Neural cell (in vitro differentiated cells): ENCODE measurements around the gene CYP3A5. TPM values are rescaled to one million over a fixed set of nuclear protein-coding genes. Genes with fewer than 3 reads are reported as not detected.

ENCODE experiments used
- H2AFZ ChIP-seq: fragments of 200-600, 300-800 bp; sonication (generic), shearing (Covaris generic); 2 replicates; pipeline ENCODE4 v1.6.0; 2014; ENCODE audit warnings: low read depth, mild to moderate bottlenecking, antibody characterized with exemption, low read length, moderate library complexity
- H3F3A ChIP-seq: fragments of 200-600 bp; shearing (Covaris generic); 2 replicates; pipeline ENCODE4 v1.6.1; 2016; ENCODE audit warnings: mild to moderate bottlenecking, moderate library complexity, mixed read lengths, antibody characterized with exemption, low read length; ENCODE audit not compliant: insufficient read depth, poor library complexity, severe bottlenecking
- H3K27ac ChIP-seq: fragments of 200-600, 300-800 bp; sonication (generic), shearing (Covaris generic); 2 replicates; pipeline ENCODE4 v1.5.1; 2014; ENCODE audit warnings: mild to moderate bottlenecking, low read length, moderate library complexity
- H3K27me3 ChIP-seq: fragments of 300-800, 200-600 bp; sonication (generic), shearing (Covaris generic); 2 replicates; pipeline ENCODE4 v1.6.0; 2014; ENCODE audit warnings: mild to moderate bottlenecking, low read depth, low read length, moderate library complexity; ENCODE audit not compliant: insufficient read depth
- H3K36me3 ChIP-seq: fragments of 300-800, 200-600 bp; sonication (generic), shearing (Covaris generic); 2 replicates; pipeline ENCODE4 v1.5.1; 2014; ENCODE audit warnings: mild to moderate bottlenecking, antibody characterized with exemption, low read length, moderate library complexity; ENCODE audit not compliant: insufficient read depth
- H3K4me2 ChIP-seq: fragments of 300-800, 200-600 bp; sonication (generic), shearing (Covaris generic); 2 replicates; pipeline ENCODE4 v1.6.0; 2014; ENCODE audit warnings: mild to moderate bottlenecking, low read length
- H3K4me3 ChIP-seq: fragments of 300-800, 200-600 bp; sonication (generic), shearing (Covaris generic); 2 replicates; pipeline ENCODE4 v1.5.1; 2014; ENCODE audit warnings: mild to moderate bottlenecking, low read length, moderate library complexity
- H3K79me2 ChIP-seq: fragments of 200-600 bp; shearing (Covaris generic); replicated peaks from 2 replicates; pipeline ENCODE4 v1.6.0; 2014; ENCODE audit warnings: mild to moderate bottlenecking, low read length, moderate library complexity; ENCODE audit not compliant: insufficient read depth
- H3K9ac ChIP-seq: fragments of 300-800, 200-600 bp; sonication (generic), shearing (Covaris generic); 2 replicates; pipeline ENCODE4 v1.6.1; 2016; ENCODE audit warnings: mild to moderate bottlenecking, low read length, mixed read lengths
- H3K9me2 ChIP-seq: fragments of 200-600 bp; shearing (Covaris generic); 2 replicates; pipeline ENCODE4 v1.6.1; 2016; ENCODE audit warnings: mild to moderate bottlenecking, low read length, mixed read lengths; ENCODE audit not compliant: insufficient read depth
- H3K9me3 ChIP-seq: fragments of 200-600, 300-800 bp; sonication (generic), shearing (Covaris generic); 2 replicates; pipeline ENCODE4 v1.6.1; 2016; ENCODE audit warnings: mild to moderate bottlenecking, mixed run types, low read length, moderate library complexity, mixed read lengths
- H4K20me1 ChIP-seq: fragments of 200-600 bp; shearing (Covaris generic); 2 replicates; pipeline ENCODE4 v1.6.1; 2016; ENCODE audit warnings: mild to moderate bottlenecking, mixed run types; ENCODE audit not compliant: insufficient read depth
- EP300 ChIP-seq: fragments of 450-650 bp; conservative IDR thresholded peaks from 2 replicates; pipeline ENCODE4 v1.6.1; 2014; ENCODE audit warnings: antibody characterized with exemption, mild to moderate bottlenecking, moderate library complexity; ENCODE audit not compliant: poor library complexity, severe bottlenecking
- EZH2 ChIP-seq: fragments of 200-600, 300-800 bp; shearing (Covaris generic), sonication (generic); IDR thresholded peaks from 2 replicates; pipeline ENCODE4 v1.6.1; 2014; ENCODE audit warnings: antibody characterized with exemption, low read length, borderline replicate concordance, mild to moderate bottlenecking; ENCODE audit not compliant: insufficient read depth, poor library complexity, severe bottlenecking
- MXI1 ChIP-seq: fragments of 450-650 bp; conservative IDR thresholded peaks from 2 replicates; pipeline ENCODE4 v1.6.1; 2014; ENCODE audit warnings: antibody characterized with exemption, mild to moderate bottlenecking; ENCODE audit not compliant: poor library complexity, severe bottlenecking
- POLR2AphosphoS5 ChIP-seq: IDR thresholded peaks from 2 replicates; pipeline ENCODE4 v1.6.1; 2012
- RAD21 ChIP-seq: fragments of 450-650 bp; conservative IDR thresholded peaks from 2 replicates; pipeline ENCODE4 v1.6.1; 2014; ENCODE audit warnings: antibody characterized with exemption, mild to moderate bottlenecking, moderate library complexity
- REST ChIP-seq: IDR thresholded peaks from 2 replicates; pipeline ENCODE4 v1.6.1; 2012; ENCODE audit warnings: borderline replicate concordance
- SMC3 ChIP-seq: fragments of 450-650 bp; conservative IDR thresholded peaks from 2 replicates; pipeline ENCODE4 v1.6.1; 2014; ENCODE audit warnings: antibody characterized with exemption, mild to moderate bottlenecking, moderate library complexity; ENCODE audit not compliant: poor library complexity
- TAF1 ChIP-seq: IDR thresholded peaks from 2 replicates; pipeline ENCODE4 v1.6.1; 2012; ENCODE audit warnings: low read depth
- polyA plus RNA-seq: library from polyadenylated mRNA; depleted of rRNA; stranded (reverse); fragments of >200 nt; gene quantifications from 2 replicates; pipeline ENCODE4 v1.2.3, GENCODE V29; 2014
- TF ChIP-seq, protein P1 (sequence below): fragments of 450-650 bp; IDR thresholded peaks from 2 replicates; pipeline ENCODE4 v1.5.1; 2014; ENCODE audit warnings: antibody characterized with exemption, mild to moderate bottlenecking, moderate library complexity; ENCODE audit not compliant: poor library complexity, severe bottlenecking

CYP3A5 gene
- polyA plus RNA-seq, 1 donor from 2014 or later = not detected

DNA sequence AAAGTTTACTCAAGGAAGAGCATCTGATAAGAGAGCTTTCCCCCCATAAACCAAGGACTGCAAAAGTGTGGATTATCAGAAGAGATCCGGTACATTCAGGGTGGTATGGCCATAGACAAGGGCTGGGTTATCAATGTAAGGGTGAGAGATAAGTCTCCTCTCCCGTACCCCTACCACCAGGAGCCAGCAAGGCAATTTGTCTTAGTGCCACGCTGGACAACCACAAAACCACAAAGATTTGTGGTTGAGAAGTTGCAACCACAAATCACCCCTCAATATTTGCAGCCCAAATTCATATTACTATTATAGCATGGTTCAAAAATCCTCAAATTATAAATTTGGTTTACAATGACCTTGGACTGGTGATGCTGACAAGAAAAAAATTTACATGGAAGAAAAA, 65.3 kb downstream of the CYP3A5 start:
- no peak for TF ChIP-seq REST
- no peak for TF ChIP-seq TAF1
- TF ChIP-seq EZH2 = no peak
- TF ChIP-seq EP300 = no peak
- Histone ChIP-seq H3K79me2 (peaks cover 16% of the 10 kb centered on the region), H2AFZ (no peak overlapping the region), H3K27me3 (no peaks in the 10 kb centered on the region), H3K27ac (no peak overlapping the region), H3K9ac (no peak overlapping the region), H3K4me2 (no peak overlapping the region), H3K9me3 (no peaks in the 10 kb centered on the region), H3K36me3 (no peaks in the 10 kb centered on the region), H3F3A (no peaks in the 10 kb centered on the region), H3K9me2 (no peaks in the 10 kb centered on the region), H3K4me3 (no peak overlapping the region), H4K20me1 (no peaks in the 10 kb centered on the region)

DNA sequence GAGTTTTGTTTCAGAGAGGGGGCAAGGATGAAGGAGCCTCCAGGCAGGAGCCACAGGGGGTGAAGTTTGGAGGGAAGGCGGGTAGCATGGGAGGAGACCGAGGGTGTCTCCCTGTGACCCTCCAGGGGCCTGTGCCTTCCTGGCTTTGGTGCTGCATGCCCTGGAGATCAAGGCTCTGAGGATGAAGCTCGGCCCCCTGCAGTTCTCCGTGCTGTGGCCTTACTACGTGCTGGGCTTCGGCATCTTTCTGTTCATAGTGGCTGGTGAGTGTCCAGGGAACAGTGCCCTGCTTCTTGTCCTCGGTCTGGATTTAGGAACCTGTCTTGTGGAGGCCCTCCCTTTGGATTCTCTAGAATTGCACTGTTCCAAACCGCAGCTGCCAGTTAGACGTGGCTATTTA, 72.2 kb downstream of the CYP3A5 start:
- Histone ChIP-seq H3K9me2 (no peaks in the 10 kb centered on the region), H4K20me1 (no peaks in the 10 kb centered on the region), H3K36me3 (no peaks in the 10 kb centered on the region), H3K9me3 (no peaks in the 10 kb centered on the region), H3K27me3 (no peaks in the 10 kb centered on the region), H3K79me2 (no peaks in the 10 kb centered on the region), H3K4me2 (no peak overlapping the region), H3F3A (no peaks in the 10 kb centered on the region), H2AFZ (no peak overlapping the region), H3K9ac (no peak overlapping the region), H3K27ac (no peak overlapping the region), H3K4me3 (no peak overlapping the region)
- TF ChIP-seq MXI1 (no peak), SMC3 (no peak), REST (no peak), RAD21 (no peak), TAF1 (no peak), EZH2 (no peak), EP300 (no peak), POLR2AphosphoS5 (no peak)
- TF ChIP-seq, protein P1, sequence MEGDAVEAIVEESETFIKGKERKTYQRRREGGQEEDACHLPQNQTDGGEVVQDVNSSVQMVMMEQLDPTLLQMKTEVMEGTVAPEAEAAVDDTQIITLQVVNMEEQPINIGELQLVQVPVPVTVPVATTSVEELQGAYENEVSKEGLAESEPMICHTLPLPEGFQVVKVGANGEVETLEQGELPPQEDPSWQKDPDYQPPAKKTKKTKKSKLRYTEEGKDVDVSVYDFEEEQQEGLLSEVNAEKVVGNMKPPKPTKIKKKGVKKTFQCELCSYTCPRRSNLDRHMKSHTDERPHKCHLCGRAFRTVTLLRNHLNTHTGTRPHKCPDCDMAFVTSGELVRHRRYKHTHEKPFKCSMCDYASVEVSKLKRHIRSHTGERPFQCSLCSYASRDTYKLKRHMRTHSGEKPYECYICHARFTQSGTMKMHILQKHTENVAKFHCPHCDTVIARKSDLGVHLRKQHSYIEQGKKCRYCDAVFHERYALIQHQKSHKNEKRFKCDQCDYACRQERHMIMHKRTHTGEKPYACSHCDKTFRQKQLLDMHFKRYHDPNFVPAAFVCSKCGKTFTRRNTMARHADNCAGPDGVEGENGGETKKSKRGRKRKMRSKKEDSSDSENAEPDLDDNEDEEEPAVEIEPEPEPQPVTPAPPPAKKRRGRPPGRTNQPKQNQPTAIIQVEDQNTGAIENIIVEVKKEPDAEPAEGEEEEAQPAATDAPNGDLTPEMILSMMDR = no peak
